ENCODE data around the gene LRP11. TPM values are rescaled to one million over a fixed set of nuclear protein-coding genes. Genes with fewer than 3 reads are reported as not detected.
A peak's percentile ranks its signal among the peaks of the same experiment; 100 is the strongest.
"Not testable (repeated sequence)": the region's sequence is repeated elsewhere in the genome, so short reads cannot be mapped to it uniquely, and the experiment has no call there.

LRP11 gene
- total RNA-seq, 3 donors from 2014 or later = 16.2 to 27.2 (median 26.1) TPM

- Histone ChIP-seq H3K9me3 (no peaks in the 10 kb centered on the region), H3K36me3 (ENCODE audit: low read depth) (no peaks in the 10 kb centered on the region), H3K4me1 (ENCODE audit: low read depth) (peaks cover 30% of the 10 kb centered on the region), H3K4me3 (no peak overlapping the region)
- no peak for TF ChIP-seq CTCF (IDR thresholded peaks at IDR 0.05)
- peak in 1 of 3 donors; percentile 34 for DNase-seq
- ATAC-seq = peak; percentile 23
- intact Hi-C loops (cut with DNase I, micrococcal nuclease) = no loop called here
These were observed 31.7 kb upstream of the LRP11 start for GRCh38 chr6:149895833-149896271.

GRCh38 chr6:149895048-149895590 is 31.0 kb upstream of the LRP11 start:
- Histone ChIP-seq H3K4me3 (no peak overlapping the region), H3K9me3 (no peaks in the 10 kb centered on the region), H3K4me1 (ENCODE audit: low read depth) (peaks cover 30% of the 10 kb centered on the region), H3K36me3 (ENCODE audit: low read depth) (no peaks in the 10 kb centered on the region)
- no peak for TF ChIP-seq CTCF (IDR thresholded peaks at IDR 0.05)
- DNase-seq = peak; percentile 78 to 81 (median 79)
- peak; percentile 82 for ATAC-seq
- intact Hi-C loops (cut with DNase I, micrococcal nuclease) = no loop called here

DNA sequence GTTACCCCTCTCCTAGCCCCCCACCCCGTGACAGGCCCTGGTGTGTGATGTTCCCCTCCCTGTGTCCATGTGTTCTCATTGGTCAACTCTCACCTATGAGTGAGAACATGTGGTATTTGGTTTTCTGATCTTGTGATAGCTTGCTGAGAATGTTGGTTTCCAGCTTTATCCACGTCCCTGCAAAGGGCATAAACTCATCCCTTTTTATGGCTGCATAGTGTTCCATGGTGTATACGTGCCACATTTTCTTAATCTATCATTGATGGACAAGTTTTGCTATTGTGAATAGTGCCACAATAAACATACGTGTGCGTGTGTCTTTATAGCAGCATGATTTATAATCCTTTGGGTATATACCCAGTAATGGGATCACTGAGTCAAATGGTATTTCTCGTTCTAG is 27.7 kb upstream of the LRP11 start:
- H3K36me3 ChIP-seq (ENCODE audit: low read depth); H3K9me3 ChIP-seq; ATAC-seq; intact Hi-C loops (cut with DNase I, micrococcal nuclease); DNase-seq; H3K4me3 ChIP-seq: not testable (repeated sequence)
- peaks cover 17% of the 10 kb centered on the region for H3K4me1 ChIP-seq (ENCODE audit: low read depth)

DNA sequence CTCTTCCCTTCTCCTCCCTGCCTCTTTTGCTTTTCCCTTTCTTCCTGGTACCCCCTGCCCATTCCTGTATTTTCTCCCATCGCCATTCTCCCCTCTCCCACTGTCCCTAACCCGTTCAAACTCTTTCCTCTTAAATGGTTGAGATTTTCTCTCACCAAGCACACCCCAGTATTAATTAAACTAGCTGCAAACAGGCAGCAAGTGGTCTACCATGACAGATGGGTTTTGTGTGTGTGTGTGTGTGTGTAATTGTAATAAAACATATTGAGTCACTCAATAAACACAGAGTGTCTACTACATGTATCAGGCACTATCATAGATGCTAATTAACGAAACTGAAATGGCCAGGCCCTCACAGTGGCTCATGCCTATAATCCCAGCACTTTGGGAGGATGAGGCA is 27.1 kb upstream of the LRP11 start:
- no peak for TF ChIP-seq CTCF (IDR thresholded peaks at IDR 0.05)
- no peaks in the 10 kb centered on the region for H3K36me3 ChIP-seq (ENCODE audit: low read depth)
- no peaks in the 10 kb centered on the region for H3K9me3 ChIP-seq
- no peak overlapping the region for H3K4me3 ChIP-seq
- no peak for DNase-seq
- H3K4me1 ChIP-seq (ENCODE audit: low read depth) = peaks cover 15% of the 10 kb centered on the region
- peak; percentile 38 for ATAC-seq
- intact Hi-C loops (cut with DNase I, micrococcal nuclease) = no loop called here

GRCh38 chr6:149890629-149891045 is 26.5 kb upstream of the LRP11 start:
- Histone ChIP-seq H3K9me3 (no peaks in the 10 kb centered on the region), H3K4me3 (no peak overlapping the region), H3K4me1 (ENCODE audit: low read depth) (peaks cover 11% of the 10 kb centered on the region), H3K36me3 (ENCODE audit: low read depth) (no peaks in the 10 kb centered on the region)
- TF ChIP-seq CTCF (IDR thresholded peaks at IDR 0.05) = no peak
- intact Hi-C loops (cut with DNase I, micrococcal nuclease) = no loop called here
- no peak for DNase-seq
- ATAC-seq = no peak

GRCh38 chr6:149889326-149889725 is 25.2 kb upstream of the LRP11 start:
- H3K4me1 ChIP-seq (ENCODE audit: low read depth) = peaks cover 1% of the 10 kb centered on the region

More at GRCh38 chr6:149889326-149889725, 25.2 kb upstream of the LRP11 start:
- no peak for ATAC-seq
- H3K9me3 ChIP-seq = no peaks in the 10 kb centered on the region
- DNase-seq = no peak
- intact Hi-C loops (cut with DNase I, micrococcal nuclease) = no loop called here
- no peak for TF ChIP-seq CTCF (IDR thresholded peaks at IDR 0.05)
- no peak overlapping the region for H3K4me3 ChIP-seq
- H3K36me3 ChIP-seq (ENCODE audit: low read depth) = no peaks in the 10 kb centered on the region

Measured in mucosa of descending colon (tissue), 3 donors.